Activated CD8-positive, alpha-beta T cell treated with anti-CD3 and anti-CD28 coated beads for 36 hours (primary cell): ENCODE data around the gene PIGW. TPM values are rescaled to one million over a fixed set of nuclear protein-coding genes. Genes with fewer than 3 reads are reported as not detected.
"Not testable (repeated sequence)": the region's sequence is repeated elsewhere in the genome, so short reads cannot be mapped to it uniquely, and the experiment has no call there.

Source experiments
- ATAC-seq: fragments of 200-7000 bp; cut with Tn5 transposase; one replicate; pipeline ENCODE4 v1.10.0; 2021; ENCODE audit warnings: mild to moderate bottlenecking, moderate library complexity
- CTCF ChIA-PET: fragments of 350-600 bp; sonication (Branson Sonifier 250); formaldehyde crosslinking; loops from one replicate; lab custom pipeline; 2021; ENCODE audit warnings: antibody characterized with exemption; lab: Charles Lee
- POLR2A ChIA-PET: fragments of 350-600 bp; sonication (Branson Sonifier 250); formaldehyde crosslinking; loops from one replicate; lab custom pipeline; 2021; ENCODE audit warnings: antibody characterized with exemption; lab: Charles Lee
- DNase-seq: peaks from one replicate; pipeline ENCODE4 v3.0.0-alpha.2; 2020
- H3K27ac Mint-ChIP-seq: one replicate; pipeline ENCODE4 v1.8.0; 2021; ENCODE audit warnings: mild to moderate bottlenecking, mixed read lengths
- H3K27me3 Mint-ChIP-seq: one replicate; pipeline ENCODE4 v1.8.0; 2021; ENCODE audit warnings: mixed read lengths
- H3K36me3 Mint-ChIP-seq: one replicate; pipeline ENCODE4 v1.8.0; 2021; ENCODE audit warnings: low read depth, mixed read lengths
- H3K4me1 Mint-ChIP-seq: one replicate; pipeline ENCODE4 v1.8.0; 2021; ENCODE audit warnings: low read depth, mixed read lengths
- H3K4me3 Mint-ChIP-seq: one replicate; pipeline ENCODE4 v1.8.0; 2021; ENCODE audit warnings: mild to moderate bottlenecking, moderate library complexity, mixed read lengths
- H3K9me3 Mint-ChIP-seq: one replicate; pipeline ENCODE4 v1.8.0; 2021; ENCODE audit warnings: mixed read lengths
- CTCF ChIP-seq: fragments of 200-600 bp; IDR thresholded peaks from one replicate; pipeline ENCODE4 v1.8.0; 2022; ENCODE audit warnings: antibody characterized with exemption, mild to moderate bottlenecking
- intact Hi-C: fragments of 100-400 bp; cut with micrococcal nuclease; formaldehyde crosslinking; loops from one replicate; pipeline ENCODE4 v1.10.0; 2022
- total RNA-seq, 2 experiments: library from RNA; stranded (reverse); gene quantifications; one replicate each; pipeline ENCODE4 v1.2.3, GENCODE V29; 2021

PIGW gene
- total RNA-seq, 2 experiments from 2014 or later, result 11.0 to 11.9 TPM

GRCh38 chr17:36507266-36507665 lies 27.5 kb upstream of the PIGW start:
- CTCF ChIA-PET, result no interaction called here
- H3K27ac Mint-ChIP-seq, result no peak overlapping the region
- no peak for DNase-seq
- peaks cover 58% of the 10 kb centered on the region for H3K36me3 Mint-ChIP-seq
- intact Hi-C loops, result no loop called here
- no peaks in the 10 kb centered on the region for H3K27me3 Mint-ChIP-seq
- no peak overlapping the region for H3K4me3 Mint-ChIP-seq
- no peak for ATAC-seq
- peaks cover 6% of the 10 kb centered on the region for H3K4me1 Mint-ChIP-seq
- POLR2A ChIA-PET, result interaction anchor here (1.6 kb wide), 1 partner anchor 10 kb away, joined by 4 read pairs; no protein-coding TSS in a partner anchor
- no peaks in the 10 kb centered on the region for H3K9me3 Mint-ChIP-seq
- TF ChIP-seq CTCF, result no peak

- POLR2A ChIA-PET, result interaction anchor here (1.1 to 1.7 kb wide), 5 partner anchors 10 to 93 kb away, joined by 3 to 6 read pairs (median 4); partner anchors contain the start of genes MRM1 and MYO19
- not testable (repeated sequence) for ATAC-seq
Measured at GRCh38 chr17:36508439-36508838, 26.3 kb upstream of the PIGW start.

GRCh38 chr17:36509272-36509985 lies 25.4 kb upstream of the PIGW start:
- H3K27ac Mint-ChIP-seq, result no peak overlapping the region
- peaks cover 59% of the 10 kb centered on the region for H3K36me3 Mint-ChIP-seq
- no peak for DNase-seq
- ChIA-PET POLR2A (interaction anchor here (1.1 to 1.7 kb wide), 3 partner anchors 11 to 15 kb away, joined by 3 to 6 read pairs (median 3); no protein-coding TSS in a partner anchor), CTCF (no interaction called here)
- TF ChIP-seq CTCF, result no peak
- no peaks in the 10 kb centered on the region for H3K9me3 Mint-ChIP-seq
- no peaks in the 10 kb centered on the region for H3K4me1 Mint-ChIP-seq
- no peak for ATAC-seq
- intact Hi-C loops, result no loop called here
- no peak overlapping the region for H3K4me3 Mint-ChIP-seq
- H3K27me3 Mint-ChIP-seq, result no peaks in the 10 kb centered on the region

More at GRCh38 chr17:36508439-36508838, 26.3 kb upstream of the PIGW start:
- H3K4me1 Mint-ChIP-seq, CTCF ChIA-PET, H3K27ac Mint-ChIP-seq, intact Hi-C loops, H3K9me3 Mint-ChIP-seq, H3K27me3 Mint-ChIP-seq, H3K4me3 Mint-ChIP-seq, DNase-seq: not testable (repeated sequence)
- H3K36me3 Mint-ChIP-seq, result peaks cover 58% of the 10 kb centered on the region

GRCh38 chr17:36510636-36511035 lies 24.2 kb upstream of the PIGW start:
- CTCF ChIA-PET, result no interaction called here
- H3K27ac Mint-ChIP-seq, result no peak overlapping the region
- no peaks in the 10 kb centered on the region for H3K4me1 Mint-ChIP-seq
- DNase-seq, result no peak
- intact Hi-C loops, result no loop called here
- POLR2A ChIA-PET, result interaction anchor here (1.1 kb wide), 1 partner anchor 13 kb away, joined by 3 read pairs; no protein-coding TSS in a partner anchor
- H3K9me3 Mint-ChIP-seq, result no peaks in the 10 kb centered on the region
- H3K36me3 Mint-ChIP-seq, result peaks cover 59% of the 10 kb centered on the region
- no peak overlapping the region for H3K4me3 Mint-ChIP-seq
- TF ChIP-seq CTCF, result no peak
- no peaks in the 10 kb centered on the region for H3K27me3 Mint-ChIP-seq
- no peak for ATAC-seq

DNA sequence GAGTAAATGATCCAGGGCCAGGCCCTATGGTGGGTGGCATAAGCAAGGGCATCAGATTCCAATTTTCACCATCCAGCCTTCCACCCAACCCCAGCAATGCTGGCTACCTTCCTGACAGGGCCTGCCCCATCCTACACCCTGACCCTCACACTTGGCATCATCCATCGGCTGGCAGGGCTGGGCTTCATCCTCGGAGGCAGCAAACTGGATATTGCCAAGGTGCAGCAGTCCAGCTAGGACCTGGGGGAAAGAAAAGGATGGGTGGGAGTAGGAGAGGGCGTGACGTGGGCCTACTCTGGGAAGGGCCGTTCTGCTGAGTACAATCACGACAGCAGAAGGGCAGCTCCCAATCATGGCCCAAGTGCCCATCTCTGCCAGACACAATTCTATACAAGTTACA lies 23.6 kb upstream of the PIGW start:
- TF ChIP-seq CTCF, result no peak
- H3K4me1 Mint-ChIP-seq, result no peaks in the 10 kb centered on the region
- ATAC-seq, result no peak
- POLR2A ChIA-PET, result no interaction called here
- H3K4me3 Mint-ChIP-seq, result no peak overlapping the region
- H3K27ac Mint-ChIP-seq, result no peak overlapping the region
- CTCF ChIA-PET, result no interaction called here
- intact Hi-C loops, result no loop called here
- H3K9me3 Mint-ChIP-seq, result no peaks in the 10 kb centered on the region
- H3K27me3 Mint-ChIP-seq, result no peaks in the 10 kb centered on the region
- DNase-seq, result no peak
- peaks cover 55% of the 10 kb centered on the region for H3K36me3 Mint-ChIP-seq
